ENCODE measurements around the gene ANKRD34B.

- no peak for TF ChIP-seq CTCF (optimal IDR thresholded peaks at IDR 0.05 in 1 of 3, IDR thresholded peaks at IDR 0.05 in 1 of 3, conservative IDR thresholded peaks at IDR 0.05 in 1 of 3; ENCODE audit: extremely low read depth in 1 of 3, insufficient read depth in 2 of 3, low read length in 3 of 3)
- TF ChIP-seq EZH2 (IDR thresholded peaks at IDR 0.05; ENCODE audit: low read length): no peak
Observed at GRCh38 chr5:80554646-80555045, 15.4 kb downstream of the ANKRD34B start.
